ENCODE measurements around the gene INPP4A. TPM values are rescaled to one million over a fixed set of nuclear protein-coding genes. Genes with fewer than 3 reads are reported as not detected.
A peak's percentile ranks its signal among the peaks of the same experiment; 100 is the strongest.

The INPP4A gene
- total and polyA plus RNA-seq, 10 of the 15 experiments (the other 5 are each of a cell fraction or from before 2014, with no cell fraction given), result 4.7 to 62.3 (median 36.9) TPM

- TF ChIP-seq REST (IDR thresholded peaks at IDR 0.05; ENCODE audit: low read depth, low read length) (no peak), SREBF1 (IDR thresholded peaks at IDR 0.05; ENCODE audit: low read length) (no peak), FOS (IDR thresholded peaks at IDR 0.05; ENCODE audit: borderline replicate concordance, extremely low read depth, insufficient read length) (no peak)
Observed at GRCh38 chr2:98463988-98464771, 19.5 kb downstream of the INPP4A start (continued).

- H3K27ac ChIP-seq (ENCODE audit: control insufficient read depth, insufficient read depth), result peak overlapping the region; percentile 99
- H3K27me3 ChIP-seq (replicated peaks in 1 of 2; ENCODE audit: control insufficient read depth in 2 of 2, insufficient read depth in 2 of 2, low read length in 1 of 2), result no peaks in the 10 kb centered on the region
- ChIA-PET SMC1A (ENCODE audit: uncharacterized antibody, unreplicated experiment) (interaction anchor here (0.9 to 28.2 kb wide), 10 partner anchors 14 to 82 kb away, joined by 3 to 816 read pairs (median 3); partner anchors contain the start of gene INPP4A), CTCF (interaction anchor here (0.6 to 7.9 kb wide), 13 partner anchors 10 to 1020 kb away, joined by 3 to 64 read pairs (median 11); partner anchors contain the start of gene INPP4A), RAD21 (ENCODE audit: unreplicated experiment) (interaction anchor here (0.9 to 11.0 kb wide), 8 partner anchors 9 to 54 kb away, joined by 3 to 200 read pairs (median 30); no protein-coding TSS in a partner anchor), POLR2A (interaction anchor here (1.0 to 27.0 kb wide), 4 partner anchors 11 to 84 kb away, joined by 3 to 545 read pairs (median 138); no protein-coding TSS in a partner anchor)
- in situ Hi-C loops (cut with MboI), result no loop called here
- intact Hi-C loops (cut with micrococcal nuclease; ENCODE audit: unreplicated experiment), result loop anchor here (1.0 to 10.0 kb wide), 8 partner anchors 11 to 450 kb away; partner anchors contain the start of genes COA5 and UNC50
- 0% methylated on average over 12 of the region's 12 CpGs for WGBS (ENCODE audit: insufficient coverage, insufficient replicate concordance, low lambda C conversion rate, missing lambda C conversion rate)
- peaks cover 74% of the 10 kb centered on the region for H3K79me2 ChIP-seq (ENCODE audit: control insufficient read depth, insufficient read depth, low read length)
- H4K20me1 ChIP-seq (ENCODE audit: control insufficient read depth, insufficient read depth), result no peaks in the 10 kb centered on the region
- peak overlapping the region; percentile 89 for H3K4me2 ChIP-seq (ENCODE audit: control insufficient read depth, insufficient read depth)
- ATAC-seq, result peak; percentile 63
- no peak overlapping the region for H2AFZ ChIP-seq (ENCODE audit: control insufficient read depth, low read depth, low read length)
- H3K9me3 ChIP-seq (replicated peaks; ENCODE audit: control insufficient read depth, insufficient read depth, low read length), result no peaks in the 10 kb centered on the region
- FAIRE-seq, result peak; percentile 78
- BruUV-seq (replicated peaks), result no TSS peak
- peaks cover 2 to 13% of the 10 kb centered on the region in 2 experiments; a peak in 3 of 4 replicates for H3K36me3 ChIP-seq (ENCODE audit: control insufficient read depth in 2 of 2, insufficient read depth in 2 of 2, low read length in 1 of 2)
- DNase-seq (ENCODE audit: low read depth, low spot score), result peak; percentile 98
- H3K4me1 ChIP-seq (ENCODE audit: control insufficient read depth, insufficient read depth, low read length), result peaks cover 83% of the 10 kb centered on the region
- peak overlapping the region; percentile 91 for H3K9ac ChIP-seq (ENCODE audit: control insufficient read depth, insufficient read depth, low read length)
- peak overlapping the region; percentile 47 for H3K4me3 ChIP-seq
- TF ChIP-seq SREBF1 (IDR thresholded peaks at IDR 0.05; ENCODE audit: low read length), result no peak
- peak; percentile 49; the same call in 1 of the 2 replicates for TF ChIP-seq PKNOX1 (IDR thresholded peaks at IDR 0.05)
- TF ChIP-seq FOXM1 (IDR thresholded peaks at IDR 0.05; ENCODE audit: low read depth, low read length), result no peak
- peak; percentile 88 for TF ChIP-seq KLF5 (IDR thresholded peaks at IDR 0.05; ENCODE audit: partially characterized antibody)
- TF ChIP-seq MYB (IDR thresholded peaks at IDR 0.05; ENCODE audit: borderline replicate concordance, low read depth, low read length), result no peak
- TF ChIP-seq DPF2 (IDR thresholded peaks at IDR 0.05), result peak; percentile 95
- peak; percentile 30 for TF ChIP-seq RAD21 (IDR thresholded peaks at IDR 0.05; ENCODE audit: insufficient read depth, low read depth, low read length)
- TF ChIP-seq ZBTB40 (IDR thresholded peaks at IDR 0.05; ENCODE audit: borderline replicate concordance), result peak; percentile 56; the same call in 1 of the 2 replicates
Observed at GRCh38 chr2:98464772-98465310, 20.2 kb downstream of the INPP4A start.

Measured in GM12878 (cell line).